Duodenal mucosa (tissue), 2 donors: ENCODE data around the gene EGFLAM.

Experiments used
- H3K27ac ChIP-seq: one replicate; pipeline ENCODE4 v1.7.0; 2013; ENCODE audit warnings: low read depth, low read length
- H3K27me3 ChIP-seq, 2 donors: one replicate each; pipeline ENCODE4 v1.7.0; 2013; ENCODE audit warnings: low read length in 2 of 2, control low read depth in 1 of 2; ENCODE audit not compliant: insufficient read depth in 2 of 2, control insufficient read depth in 1 of 2
- H3K36me3 ChIP-seq, 2 donors: one replicate each; pipeline ENCODE4 v1.7.0; 2013; ENCODE audit warnings: low read length in 2 of 2, control low read depth in 1 of 2; ENCODE audit not compliant: insufficient read depth in 2 of 2, control insufficient read depth in 1 of 2
- H3K4me1 ChIP-seq, 2 donors: one replicate each; pipeline ENCODE4 v1.7.0; 2013; ENCODE audit warnings: low read length in 2 of 2, control low read depth in 1 of 2; ENCODE audit not compliant: insufficient read depth in 2 of 2, control insufficient read depth in 1 of 2
- H3K4me3 ChIP-seq, 2 donors: one replicate each; pipeline ENCODE4 v1.7.0; 2013; ENCODE audit warnings: low read length in 2 of 2, low read depth in 1 of 2
- H3K9ac ChIP-seq, 2 donors: one replicate each; pipeline ENCODE4 v1.7.0; 2013; ENCODE audit warnings: low read length in 2 of 2, low read depth in 1 of 2
- H3K9me3 ChIP-seq, 2 donors: one replicate each; pipeline ENCODE4 v1.7.0; 2013; ENCODE audit warnings: low read length in 2 of 2, control low read depth in 1 of 2; ENCODE audit not compliant: control insufficient read depth in 1 of 2

Gene EGFLAM

GRCh38 chr5:38341641-38342040, 83.3 kb downstream of the EGFLAM start:
- H3K27ac ChIP-seq = no peak overlapping the region
- no peak overlapping the region for H3K9ac ChIP-seq
- no peaks in the 10 kb centered on the region for H3K27me3 ChIP-seq
- H3K4me1 ChIP-seq = no peaks in the 10 kb centered on the region
- no peaks in the 10 kb centered on the region for H3K9me3 ChIP-seq
- no peaks in the 10 kb centered on the region for H3K36me3 ChIP-seq
- H3K4me3 ChIP-seq = no peak overlapping the region

- no peaks in the 10 kb centered on the region for H3K9me3 ChIP-seq
Observed at GRCh38 chr5:38342261-38342660, 83.9 kb downstream of the EGFLAM start.

DNA sequence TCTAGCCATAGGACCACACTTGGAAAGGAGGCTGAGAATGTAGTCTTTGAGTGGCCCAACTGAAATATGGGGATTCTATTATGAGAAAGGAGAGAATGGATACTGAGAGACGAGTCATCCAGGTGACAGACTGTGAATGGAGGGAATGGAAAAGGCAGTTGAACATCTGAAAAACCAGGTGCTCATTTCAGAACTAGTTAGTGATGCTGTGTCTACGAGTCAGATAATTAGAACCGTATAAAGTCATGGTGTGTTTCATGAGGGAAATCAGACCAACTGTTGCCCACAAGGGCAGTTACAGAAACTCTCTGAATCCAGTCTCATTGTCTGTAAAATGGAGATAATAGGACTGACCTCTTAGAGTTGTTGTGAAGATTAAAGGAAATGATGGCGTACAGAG, 86.5 kb downstream of the EGFLAM start:
- Histone ChIP-seq H3K27me3 (no peaks in the 10 kb centered on the region), H3K4me3 (no peak overlapping the region), H3K36me3 (no peaks in the 10 kb centered on the region), H3K27ac (no peak overlapping the region), H3K9me3 (no peaks in the 10 kb centered on the region), H3K9ac (no peak overlapping the region), H3K4me1 (no peaks in the 10 kb centered on the region)

More at GRCh38 chr5:38342261-38342660, 83.9 kb downstream of the EGFLAM start:
- no peak overlapping the region for H3K4me3 ChIP-seq
- H3K27ac ChIP-seq = no peak overlapping the region
- H3K36me3 ChIP-seq = no peaks in the 10 kb centered on the region
- no peaks in the 10 kb centered on the region for H3K4me1 ChIP-seq
- H3K27me3 ChIP-seq = no peaks in the 10 kb centered on the region
- H3K9ac ChIP-seq = no peak overlapping the region

DNA sequence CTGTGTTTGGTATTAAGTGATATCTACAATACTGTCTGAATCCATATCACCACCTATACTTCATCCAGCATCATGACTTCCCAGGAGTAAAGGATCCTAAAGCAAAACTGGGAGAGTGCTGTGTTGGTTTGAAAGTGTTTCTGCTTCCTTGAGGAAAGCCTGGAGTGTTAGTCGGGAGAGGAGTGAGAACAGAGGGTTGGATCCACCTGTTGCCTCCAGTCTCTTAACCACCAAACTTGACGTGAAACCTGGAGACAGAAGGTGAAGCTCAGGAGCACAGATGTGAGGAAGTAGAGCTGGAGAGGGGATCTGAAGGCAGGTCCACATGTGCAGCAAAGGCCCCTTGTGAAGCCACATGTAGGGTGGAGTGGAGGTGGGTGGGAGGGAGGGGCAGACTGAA, 88.2 kb downstream of the EGFLAM start:
- no peaks in the 10 kb centered on the region for H3K27me3 ChIP-seq
- H3K27ac ChIP-seq = no peak overlapping the region
- no peaks in the 10 kb centered on the region for H3K9me3 ChIP-seq
- H3K4me1 ChIP-seq = no peaks in the 10 kb centered on the region
- no peaks in the 10 kb centered on the region for H3K36me3 ChIP-seq
- H3K9ac ChIP-seq = no peak overlapping the region
- H3K4me3 ChIP-seq = no peak overlapping the region

GRCh38 chr5:38347040-38347763, 88.8 kb downstream of the EGFLAM start:
- H3K36me3 ChIP-seq = no peaks in the 10 kb centered on the region
- no peaks in the 10 kb centered on the region for H3K9me3 ChIP-seq
- no peak overlapping the region for H3K9ac ChIP-seq
- no peaks in the 10 kb centered on the region for H3K27me3 ChIP-seq
- H3K27ac ChIP-seq = no peak overlapping the region
- no peaks in the 10 kb centered on the region for H3K4me1 ChIP-seq
- H3K4me3 ChIP-seq = no peak overlapping the region

- Histone ChIP-seq H3K4me3 (no peak overlapping the region), H3K9me3 (no peaks in the 10 kb centered on the region), H3K36me3 (no peaks in the 10 kb centered on the region), H3K9ac (no peak overlapping the region), H3K27ac (no peak overlapping the region), H3K4me1 (no peaks in the 10 kb centered on the region), H3K27me3 (no peaks in the 10 kb centered on the region)
Observed at GRCh38 chr5:38347896-38348295, 89.5 kb downstream of the EGFLAM start.

GRCh38 chr5:38360323-38361061, 102.1 kb downstream of the EGFLAM start:
- H3K9ac ChIP-seq = no peak overlapping the region
- no peaks in the 10 kb centered on the region for H3K27me3 ChIP-seq
- no peaks in the 10 kb centered on the region for H3K36me3 ChIP-seq
- no peaks in the 10 kb centered on the region for H3K9me3 ChIP-seq
- H3K4me1 ChIP-seq = no peaks in the 10 kb centered on the region
- no peak overlapping the region for H3K4me3 ChIP-seq
- no peak overlapping the region for H3K27ac ChIP-seq

- no peaks in the 10 kb centered on the region for H3K4me1 ChIP-seq
Observed at GRCh38 chr5:38362713-38363112, 104.4 kb downstream of the EGFLAM start.

GRCh38 chr5:38364825-38365224, 106.5 kb downstream of the EGFLAM start:
- Histone ChIP-seq H3K36me3 (no peaks in the 10 kb centered on the region), H3K4me3 (no peak overlapping the region), H3K9me3 (no peaks in the 10 kb centered on the region), H3K27me3 (no peaks in the 10 kb centered on the region), H3K27ac (no peak overlapping the region), H3K9ac (no peak overlapping the region), H3K4me1 (no peaks in the 10 kb centered on the region)

More at GRCh38 chr5:38362713-38363112, 104.4 kb downstream of the EGFLAM start:
- no peak overlapping the region for H3K4me3 ChIP-seq
- H3K36me3 ChIP-seq = no peaks in the 10 kb centered on the region
- no peak overlapping the region for H3K9ac ChIP-seq
- no peaks in the 10 kb centered on the region for H3K27me3 ChIP-seq
- H3K27ac ChIP-seq = no peak overlapping the region
- H3K9me3 ChIP-seq = no peaks in the 10 kb centered on the region

GRCh38 chr5:38367410-38367809, 109.1 kb downstream of the EGFLAM start:
- Histone ChIP-seq H3K4me1 (no peaks in the 10 kb centered on the region), H3K27me3 (no peaks in the 10 kb centered on the region), H3K4me3 (no peak overlapping the region), H3K9ac (no peak overlapping the region), H3K9me3 (no peaks in the 10 kb centered on the region), H3K27ac (no peak overlapping the region), H3K36me3 (no peaks in the 10 kb centered on the region)
